PC-3 (cell line): ENCODE measurements around the gene PADI4. TPM values are rescaled to one million over a fixed set of nuclear protein-coding genes. Genes with fewer than 3 reads are reported as not detected.

Source experiments
- ATAC-seq: fragments of 200-7000 bp; cut with Tn5 transposase; 2 replicates; pipeline ENCODE4 v1.9.1; 2020; ENCODE audit warnings: mild to moderate bottlenecking, moderate library complexity
- BruUV-seq: library from RNA; stranded (reverse); fragments of 400-500 nt; replicated peaks from 2 replicates; lab custom pipeline; 2021; lab: Mats Ljungman, UMichigan
- CTCF ChIA-PET: fragments of 300-600 bp; sonication (Branson Sonifier 250); formaldehyde crosslinking; loops from one replicate; lab custom pipeline; 2022; ENCODE audit warnings: antibody characterized with exemption; lab: Charles Lee
- POLR2A ChIA-PET: fragments of 300-600 bp; sonication (Branson Sonifier 250); formaldehyde crosslinking; loops from one replicate; lab custom pipeline; 2022; ENCODE audit warnings: antibody characterized with exemption; ENCODE audit not compliant: unreplicated experiment; lab: Charles Lee
- DNase-seq: peaks from one replicate; pipeline ENCODE4 v3.0.0-alpha.2; 2015
- H2AFZ ChIP-seq: fragments of 300-600 bp; sonication (generic); 2 replicates; pipeline ENCODE4 v1.6.0; 2016; ENCODE audit warnings: antibody characterized with exemption, low read length
- H3F3A ChIP-seq: fragments of 300-600 bp; sonication (generic); one replicate; pipeline ENCODE4 v1.6.0; 2017; ENCODE audit warnings: antibody characterized with exemption, low read length, control low read depth, mild to moderate bottlenecking; ENCODE audit not compliant: unreplicated experiment
- H3K27ac ChIP-seq: fragments of 300-600 bp; sonication (generic); 2 replicates; pipeline ENCODE4 v1.5.1; 2016; ENCODE audit warnings: mild to moderate bottlenecking, low read length
- H3K27me3 ChIP-seq: fragments of 300-600 bp; sonication (generic); 2 replicates; pipeline ENCODE4 v1.6.1; 2016; ENCODE audit warnings: low read length, mixed read lengths
- H3K36me3 ChIP-seq: fragments of 300-600 bp; sonication (generic); 2 replicates; pipeline ENCODE4 v1.6.1; 2016; ENCODE audit warnings: low read depth, mixed run types, low read length, mixed read lengths
- H3K4me1 ChIP-seq: fragments of 300-600 bp; sonication (generic); 2 replicates; pipeline ENCODE4 v1.5.1; 2016; ENCODE audit warnings: low read length; ENCODE audit not compliant: insufficient read depth
- H3K4me2 ChIP-seq: fragments of 300-600 bp; sonication (generic); 2 replicates; pipeline ENCODE4 v1.6.0; 2016; ENCODE audit warnings: low read length
- H3K4me3 ChIP-seq: fragments of 300-600 bp; sonication (generic); 2 replicates; pipeline ENCODE4 v1.5.1; 2016; ENCODE audit warnings: mild to moderate bottlenecking, low read length, mixed read lengths
- H3K79me2 ChIP-seq: fragments of 300-600 bp; sonication (generic); 2 replicates; pipeline ENCODE4 v1.6.1; 2017; ENCODE audit warnings: low read length, mixed read lengths
- H3K9ac ChIP-seq: fragments of 300-600 bp; sonication (generic); 2 replicates; pipeline ENCODE4 v1.6.0; 2016; ENCODE audit warnings: mild to moderate bottlenecking, low read length
- H3K9me2 ChIP-seq: fragments of 300-600 bp; sonication (generic); replicated peaks from 2 replicates; pipeline ENCODE4 v1.6.1; 2016; ENCODE audit warnings: mixed run types, low read length, mixed read lengths
- H3K9me3 ChIP-seq: fragments of 300-600 bp; sonication (generic); 2 replicates; pipeline ENCODE4 v1.6.1; 2016; ENCODE audit warnings: low read length, mixed read lengths
- H4K20me1 ChIP-seq: fragments of 300-600 bp; sonication (generic); 2 replicates; pipeline ENCODE4 v1.6.1; 2016; ENCODE audit warnings: low read length, mixed read lengths
- CTCF ChIP-seq: fragments of 300-600 bp; sonication (generic); conservative IDR thresholded peaks from 2 replicates; pipeline ENCODE4 v1.5.1; 2017; ENCODE audit warnings: antibody characterized with exemption, low read depth, mild to moderate bottlenecking, low read length
- EZH2 ChIP-seq: fragments of 300-600 bp; sonication (generic); IDR thresholded peaks from one replicate; pipeline ENCODE4 v1.6.1; 2017; ENCODE audit warnings: antibody characterized with exemption, mild to moderate bottlenecking, low read length; ENCODE audit not compliant: unreplicated experiment
- EZH2phosphoT487 ChIP-seq: fragments of 300-600 bp; sonication (generic); IDR thresholded peaks from 2 replicates; pipeline ENCODE4 v1.6.1; 2018; ENCODE audit warnings: mild to moderate bottlenecking, antibody characterized with exemption, low read length, borderline replicate concordance
- intact Hi-C: fragments of 100-400 bp; cut with micrococcal nuclease; formaldehyde crosslinking; loops from 2 replicates; pipeline ENCODE4 v1.9.0; 2023
- total RNA-seq: library from RNA; depleted of rRNA; stranded (reverse); fragments of >200 nt; gene quantifications from 2 replicates; pipeline ENCODE4 v1.2.3, GENCODE V29; 2014

PADI4 gene
- total RNA-seq, 1 experiment from 2014 or later, result 0.04 TPM

- no peaks in the 10 kb centered on the region for H3K9me2 ChIP-seq
- ChIA-PET POLR2A (no interaction called here), CTCF (no interaction called here)
- no peaks in the 10 kb centered on the region for H3F3A ChIP-seq
- intact Hi-C loops, result no loop called here
- no peaks in the 10 kb centered on the region for H3K36me3 ChIP-seq
- no TSS peak for BruUV-seq
- no peaks in the 10 kb centered on the region for H4K20me1 ChIP-seq
- no peak overlapping the region for H3K4me3 ChIP-seq
- no peak overlapping the region for H3K27ac ChIP-seq
- peaks cover 6% of the 10 kb centered on the region for H3K4me1 ChIP-seq
- ATAC-seq, result no peak
- no peak overlapping the region for H2AFZ ChIP-seq
- H3K9ac ChIP-seq, result no peak overlapping the region
- H3K79me2 ChIP-seq, result no peaks in the 10 kb centered on the region
- H3K4me2 ChIP-seq, result no peak overlapping the region
- H3K9me3 ChIP-seq, result no peaks in the 10 kb centered on the region
- DNase-seq, result no peak
- H3K27me3 ChIP-seq, result no peaks in the 10 kb centered on the region
- TF ChIP-seq EZH2 (no peak), EZH2phosphoT487 (no peak), CTCF (no peak)
Observed at GRCh38 chr1:17397910-17398695, 90.1 kb downstream of the PADI4 start.

- intact Hi-C loops, result loop anchor here (10.0 kb wide), 1 partner anchor 276 kb away; no protein-coding TSS in a partner anchor
- Histone ChIP-seq H3K9ac (no peak overlapping the region), H4K20me1 (no peaks in the 10 kb centered on the region), H2AFZ (no peak overlapping the region), H3K4me3 (no peak overlapping the region), H3K4me2 (no peak overlapping the region), H3F3A (no peaks in the 10 kb centered on the region), H3K27ac (no peak overlapping the region), H3K9me3 (no peaks in the 10 kb centered on the region), H3K79me2 (no peaks in the 10 kb centered on the region), H3K36me3 (no peaks in the 10 kb centered on the region), H3K4me1 (peaks cover 11% of the 10 kb centered on the region), H3K9me2 (no peaks in the 10 kb centered on the region), H3K27me3 (no peaks in the 10 kb centered on the region)
- ATAC-seq (no peak), DNase-seq (no peak)
- ChIA-PET CTCF (no interaction called here), POLR2A (no interaction called here)
- no TSS peak for BruUV-seq
- TF ChIP-seq CTCF (no peak), EZH2phosphoT487 (no peak), EZH2 (no peak)
Observed at GRCh38 chr1:17400725-17401341, 92.8 kb downstream of the PADI4 start.

- no peaks in the 10 kb centered on the region for H3K79me2 ChIP-seq
- H2AFZ ChIP-seq, result no peak overlapping the region
- H3K4me3 ChIP-seq, result no peak overlapping the region
- TF ChIP-seq EZH2 (no peak), EZH2phosphoT487 (no peak), CTCF (no peak)
- H3K9me3 ChIP-seq, result no peaks in the 10 kb centered on the region
- POLR2A ChIA-PET, result no interaction called here
- H3K9me2 ChIP-seq, result no peaks in the 10 kb centered on the region
- CTCF ChIA-PET, result no interaction called here
- peaks cover 11% of the 10 kb centered on the region for H3K4me1 ChIP-seq
- H3K27me3 ChIP-seq, result no peaks in the 10 kb centered on the region
- ATAC-seq, result no peak
- H3K9ac ChIP-seq, result no peak overlapping the region
- no TSS peak for BruUV-seq
- H3K4me2 ChIP-seq, result no peak overlapping the region
- H4K20me1 ChIP-seq, result no peaks in the 10 kb centered on the region
- no peak overlapping the region for H3K27ac ChIP-seq
- no peaks in the 10 kb centered on the region for H3F3A ChIP-seq
- no peak for DNase-seq
- intact Hi-C loops, result loop anchor here (10.0 kb wide), 1 partner anchor 277 kb away; no protein-coding TSS in a partner anchor
- no peaks in the 10 kb centered on the region for H3K36me3 ChIP-seq
Observed at GRCh38 chr1:17401841-17402240, 93.8 kb downstream of the PADI4 start.
